GM12872 (cell line): Measurements from ENCODE around the gene KLRD1.

Experiments used
- CTCF ChIP-seq: IDR thresholded peaks from 3 replicates; pipeline ENCODE4 v1.5.1; 2011; ENCODE audit warnings: low read depth, mild to moderate bottlenecking, low read length, moderate library complexity; ENCODE audit not compliant: insufficient read depth

KLRD1 gene

GRCh38 chr12:10354071-10354470 is 46.4 kb downstream of the KLRD1 start:
- no peak for TF ChIP-seq CTCF

- no peak for TF ChIP-seq CTCF
Observed at GRCh38 chr12:10354502-10354901, 46.8 kb downstream of the KLRD1 start.

DNA sequence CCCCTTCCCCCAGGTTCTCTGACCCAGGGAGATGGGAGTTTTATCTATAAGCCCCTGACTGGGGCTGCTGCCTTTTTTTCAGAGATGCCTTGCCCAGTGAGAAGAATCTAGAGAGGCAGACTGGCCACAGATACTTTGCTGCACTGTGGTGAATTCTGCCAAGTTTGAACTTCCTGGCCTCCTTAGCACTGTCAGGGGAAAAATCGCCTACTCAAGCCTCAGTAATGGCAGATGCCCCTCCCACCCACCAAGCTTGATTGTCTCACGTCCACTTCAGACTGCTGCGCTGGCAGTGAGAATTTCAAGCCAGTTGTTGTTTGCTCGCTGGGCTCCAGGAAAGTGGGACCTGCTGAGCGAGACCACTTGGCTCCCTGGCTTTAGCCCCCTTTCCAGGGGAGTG is 50.5 kb downstream of the KLRD1 start:
- TF ChIP-seq CTCF = no peak

DNA sequence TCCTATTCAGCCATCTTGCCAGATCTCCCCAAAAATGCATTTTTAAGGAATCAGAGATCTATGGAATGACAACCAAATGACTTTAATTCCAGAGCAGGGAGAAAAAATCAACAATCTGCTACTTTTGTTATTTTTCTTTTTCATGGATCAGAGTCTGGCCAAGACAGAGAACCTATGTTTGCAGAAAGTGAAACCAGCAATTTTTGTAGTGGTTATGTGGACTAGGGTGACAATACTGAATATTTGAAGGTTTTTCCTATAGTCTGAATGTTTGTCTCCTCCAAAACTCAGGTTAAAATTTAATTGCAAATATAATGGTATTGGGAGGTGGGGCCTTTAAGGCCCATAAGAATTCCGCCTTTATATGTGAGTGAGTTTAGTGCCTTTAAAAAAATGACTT is 51.3 kb downstream of the KLRD1 start:
- TF ChIP-seq CTCF = no peak

DNA sequence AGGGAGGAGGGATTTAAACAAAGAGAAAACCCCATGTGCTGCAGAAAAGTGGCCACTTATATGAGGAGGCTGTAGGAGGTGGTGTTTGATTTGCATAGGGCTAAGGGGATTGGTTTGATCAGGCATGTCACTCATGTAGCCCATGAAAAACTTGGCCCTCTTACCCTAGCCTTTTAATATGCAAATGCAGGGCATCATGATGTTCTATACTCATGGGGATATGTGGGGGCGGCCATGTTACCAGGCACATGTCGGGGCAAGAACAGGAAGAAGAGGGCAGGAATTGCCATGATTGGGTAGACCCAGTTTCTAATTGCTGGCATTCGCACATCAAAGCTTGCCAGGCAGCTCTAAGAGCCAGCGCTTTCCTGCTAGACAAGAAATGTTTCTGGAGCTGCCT is 53.4 kb downstream of the KLRD1 start:
- TF ChIP-seq CTCF = no peak

DNA sequence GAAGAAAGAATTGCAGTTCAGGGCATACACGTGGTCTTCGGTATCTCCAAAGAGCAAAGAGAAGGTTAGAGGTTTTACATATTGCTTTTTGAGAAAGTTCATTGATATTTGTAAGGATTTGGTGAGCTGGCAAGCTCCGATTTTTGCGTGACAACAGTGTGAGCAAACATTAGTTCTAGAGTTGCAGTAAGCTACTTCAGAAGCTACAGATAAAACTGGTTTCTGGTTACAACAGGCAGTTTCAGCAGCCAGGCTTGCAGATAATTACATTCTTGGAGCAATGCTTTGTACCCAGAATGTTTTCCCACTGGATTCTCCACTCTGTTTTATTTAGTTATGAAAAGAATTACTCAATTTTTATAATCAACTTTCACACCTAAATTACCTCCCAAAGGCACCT is 54.0 kb downstream of the KLRD1 start:
- no peak for TF ChIP-seq CTCF

DNA sequence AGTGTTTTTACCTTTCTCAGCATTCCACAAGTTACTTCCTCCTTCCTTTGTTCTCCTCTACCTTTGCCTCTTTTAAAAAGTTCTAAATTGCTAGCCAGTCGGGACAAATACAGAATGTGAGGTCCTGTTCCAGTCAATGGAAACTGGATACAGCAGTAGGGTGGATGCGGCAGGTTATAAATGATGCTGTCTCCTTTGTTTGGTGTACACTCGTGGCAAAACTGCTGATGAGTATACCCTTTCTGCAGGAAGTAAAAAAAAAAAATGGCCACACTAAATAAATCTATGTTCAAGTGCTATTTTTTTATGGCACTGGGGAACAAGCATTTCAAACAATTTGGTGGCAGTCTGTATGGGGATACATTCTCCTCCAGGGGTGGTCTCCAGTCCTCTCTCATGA is 54.7 kb downstream of the KLRD1 start:
- no peak for TF ChIP-seq CTCF
